Daoy (cell line): ENCODE data around the gene ECHDC3. TPM values are rescaled to one million over a fixed set of nuclear protein-coding genes. Genes with fewer than 3 reads are reported as not detected.

Experiments
- DNase-seq: peaks from one replicate; pipeline ENCODE4 v3.0.0-alpha.2; 2015; ENCODE audit warnings: low read depth
- total RNA-seq: library from RNA; depleted of rRNA; stranded (reverse); fragments of >200 nt; shearing (Covaris generic); gene quantifications from 2 replicates; pipeline ENCODE4 v1.2.3, GENCODE V29; 2014

ECHDC3 gene
- total RNA-seq, 1 experiment from 2014 or later, result 7.9 TPM

- no peak for DNase-seq
Observed at GRCh38 chr10:11748866-11749265, 6.7 kb downstream of the ECHDC3 start.

GRCh38 chr10:11750420-11750819 is 8.2 kb downstream of the ECHDC3 start:
- no peak for DNase-seq

- DNase-seq, result no peak
Observed at GRCh38 chr10:11754173-11754572, 12.0 kb downstream of the ECHDC3 start.

- DNase-seq, result no peak
Observed at GRCh38 chr10:11754620-11755019, 12.4 kb downstream of the ECHDC3 start.

GRCh38 chr10:11755512-11756263 is 13.5 kb downstream of the ECHDC3 start:
- DNase-seq, result no peak

- no peak for DNase-seq
Observed at GRCh38 chr10:11756766-11757315, 14.7 kb downstream of the ECHDC3 start.

- peak; percentile 76 for DNase-seq
Observed at GRCh38 chr10:11757454-11757820, 15.3 kb downstream of the ECHDC3 start.

- peak; percentile 78 for DNase-seq
Observed at GRCh38 chr10:11757821-11758463, 15.8 kb downstream of the ECHDC3 start.

- DNase-seq, result peak; percentile 38
Observed at GRCh38 chr10:11758527-11759236, 16.5 kb downstream of the ECHDC3 start.

GRCh38 chr10:11759347-11759746 is 17.2 kb downstream of the ECHDC3 start:
- DNase-seq, result no peak

- DNase-seq, result no peak
Observed at GRCh38 chr10:11760151-11760550, 18.0 kb downstream of the ECHDC3 start.

GRCh38 chr10:11760861-11761260 is 18.7 kb downstream of the ECHDC3 start:
- no peak for DNase-seq

- DNase-seq, result no peak
Observed at GRCh38 chr10:11761431-11761830, 19.2 kb downstream of the ECHDC3 start.

GRCh38 chr10:11762706-11763500 is 20.7 kb downstream of the ECHDC3 start:
- no peak for DNase-seq

- DNase-seq, result no peak
Observed at GRCh38 chr10:11763501-11763861, 21.3 kb downstream of the ECHDC3 start.

- DNase-seq, result no peak
Observed at GRCh38 chr10:11765141-11765540, 23.0 kb downstream of the ECHDC3 start.

- DNase-seq, result no peak
Observed at GRCh38 chr10:11772575-11773288, 30.6 kb downstream of the ECHDC3 start.

- DNase-seq, result no peak
Observed at GRCh38 chr10:11773761-11774441, 31.7 kb downstream of the ECHDC3 start.

- DNase-seq, result no peak
Observed at GRCh38 chr10:11775412-11775811, 33.2 kb downstream of the ECHDC3 start.

GRCh38 chr10:11776080-11776479 is 33.9 kb downstream of the ECHDC3 start:
- DNase-seq, result no peak

- no peak for DNase-seq
Observed at GRCh38 chr10:11781114-11781513, 38.9 kb downstream of the ECHDC3 start.
